Glomerular endothelial cell (primary cell): ENCODE measurements around the gene GPRIN3. TPM values are rescaled to one million over a fixed set of nuclear protein-coding genes. Genes with fewer than 3 reads are reported as not detected.
"Not testable (repeated sequence)": the region's sequence is repeated elsewhere in the genome, so short reads cannot be mapped to it uniquely, and the experiment has no call there.

Experiments used
- DNase-seq: peaks from one replicate; pipeline ENCODE4 v3.0.0-alpha.2; 2011; ENCODE audit warnings: low read depth, low spot score; ENCODE audit errors: extremely low read depth
- total RNA-seq: library from RNA; depleted of rRNA; stranded (reverse); fragments of >200 nt; gene quantifications from 2 replicates; pipeline ENCODE4 v1.2.3, GENCODE V29; 2015

Gene GPRIN3
- total RNA-seq, 1 donor from 2014 or later = 22.9 TPM

DNA sequence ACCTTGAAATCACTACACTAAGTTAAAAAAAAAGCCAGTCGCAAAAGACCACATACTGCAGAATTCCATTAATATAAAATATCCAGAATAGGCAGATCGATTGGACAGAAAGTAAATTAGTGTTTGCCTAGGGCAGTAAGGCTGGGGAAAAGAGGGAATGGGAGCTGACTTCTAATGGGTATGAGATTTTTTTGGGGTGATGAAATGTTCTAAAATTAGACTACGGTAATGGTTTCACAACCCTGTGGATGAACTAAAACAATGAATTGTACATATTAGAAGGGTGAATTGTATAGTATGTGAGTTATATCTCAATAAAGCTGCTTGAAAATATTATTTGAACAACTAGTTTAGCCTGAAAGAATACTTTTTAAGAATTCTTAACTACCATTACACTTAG, 6.7 kb upstream of the GPRIN3 start:
- DNase-seq = no peak

DNA sequence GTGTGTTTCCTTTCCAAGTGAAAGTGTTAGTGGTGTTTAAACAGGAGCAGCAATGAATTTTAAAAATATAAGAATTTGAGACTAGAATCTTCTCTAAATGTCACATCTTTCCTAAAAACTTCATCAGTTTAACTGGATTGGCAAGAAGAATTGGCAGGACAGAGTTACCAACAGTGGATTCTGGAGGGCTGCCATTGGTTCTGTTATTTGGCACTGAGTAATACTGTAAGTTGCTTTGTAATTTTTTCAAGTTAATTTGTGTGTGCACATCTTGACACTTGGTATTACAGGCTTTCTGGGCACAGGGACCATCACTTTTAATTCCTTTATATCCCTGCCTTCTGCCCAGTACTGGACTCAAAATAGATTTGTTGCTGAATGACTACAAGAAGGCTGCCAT, 4.5 kb upstream of the GPRIN3 start:
- DNase-seq = no peak

DNA sequence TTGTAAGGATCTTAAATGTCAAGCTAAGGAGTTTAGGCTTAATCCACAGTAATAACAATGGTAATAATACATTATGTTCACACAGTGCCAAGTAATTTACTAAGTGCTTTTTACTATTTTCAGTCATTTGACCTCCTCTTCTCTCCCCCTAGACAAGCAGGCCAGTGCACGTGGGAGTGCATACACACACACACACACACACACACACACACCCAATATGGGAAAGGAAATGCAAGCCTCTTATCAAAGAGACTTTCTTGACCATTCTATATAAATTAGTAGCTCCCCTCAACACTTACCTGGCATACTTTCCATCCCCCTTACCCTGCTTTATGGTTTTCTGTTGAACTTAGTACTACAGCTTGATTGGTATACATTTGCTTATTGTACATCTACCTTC, 3.8 kb upstream of the GPRIN3 start:
- DNase-seq = no peak

DNA sequence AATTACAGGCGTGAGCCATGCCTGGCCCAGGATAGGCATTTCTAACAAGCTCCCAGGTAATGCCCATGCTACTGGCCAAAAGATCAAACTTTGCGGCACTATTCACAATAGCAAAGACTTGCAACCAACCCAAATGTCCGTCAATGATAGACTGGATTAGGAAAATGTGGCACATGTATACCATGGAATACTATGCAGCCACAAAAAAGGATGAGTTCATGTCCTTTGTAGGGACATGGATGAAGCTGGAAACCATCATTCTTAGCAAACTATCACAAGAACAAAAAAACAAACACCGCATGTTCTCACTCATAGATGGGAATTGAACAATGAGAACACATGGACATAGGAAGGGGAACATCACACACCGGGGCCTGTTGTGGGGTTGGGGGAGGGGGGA, 1.6 kb upstream of the GPRIN3 start:
- DNase-seq = not testable (repeated sequence)

DNA sequence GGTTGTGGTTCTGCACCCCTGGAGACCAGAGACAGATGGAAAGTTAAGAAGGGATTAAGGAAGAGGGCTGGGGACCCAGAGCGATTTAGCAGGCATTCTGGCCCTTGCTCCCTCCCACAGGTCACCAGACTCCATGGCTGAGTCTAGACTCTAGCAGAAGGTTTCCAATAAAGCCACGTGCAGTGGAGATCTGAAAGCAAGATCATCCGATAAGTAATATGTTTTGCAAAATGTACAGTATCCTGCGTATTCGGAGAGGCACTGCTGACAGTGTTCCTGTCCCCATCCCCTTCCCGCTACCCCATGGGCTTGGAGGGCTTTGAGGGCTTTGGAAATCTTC, 531 bp upstream of the GPRIN3 start:
- no peak for DNase-seq

DNA sequence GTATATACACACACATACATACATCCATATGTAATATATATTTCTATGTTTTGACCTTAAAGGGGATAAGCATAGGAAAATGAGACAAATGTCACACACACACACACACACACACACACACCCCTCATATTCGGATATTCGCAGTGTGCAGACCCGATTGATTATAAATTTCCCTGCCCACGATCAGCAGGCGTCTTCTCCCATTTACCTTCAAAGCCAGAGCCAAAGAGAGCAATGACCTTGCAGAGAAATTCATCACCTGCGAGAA, 488 bp downstream of the GPRIN3 start:
- DNase-seq = no peak

DNA sequence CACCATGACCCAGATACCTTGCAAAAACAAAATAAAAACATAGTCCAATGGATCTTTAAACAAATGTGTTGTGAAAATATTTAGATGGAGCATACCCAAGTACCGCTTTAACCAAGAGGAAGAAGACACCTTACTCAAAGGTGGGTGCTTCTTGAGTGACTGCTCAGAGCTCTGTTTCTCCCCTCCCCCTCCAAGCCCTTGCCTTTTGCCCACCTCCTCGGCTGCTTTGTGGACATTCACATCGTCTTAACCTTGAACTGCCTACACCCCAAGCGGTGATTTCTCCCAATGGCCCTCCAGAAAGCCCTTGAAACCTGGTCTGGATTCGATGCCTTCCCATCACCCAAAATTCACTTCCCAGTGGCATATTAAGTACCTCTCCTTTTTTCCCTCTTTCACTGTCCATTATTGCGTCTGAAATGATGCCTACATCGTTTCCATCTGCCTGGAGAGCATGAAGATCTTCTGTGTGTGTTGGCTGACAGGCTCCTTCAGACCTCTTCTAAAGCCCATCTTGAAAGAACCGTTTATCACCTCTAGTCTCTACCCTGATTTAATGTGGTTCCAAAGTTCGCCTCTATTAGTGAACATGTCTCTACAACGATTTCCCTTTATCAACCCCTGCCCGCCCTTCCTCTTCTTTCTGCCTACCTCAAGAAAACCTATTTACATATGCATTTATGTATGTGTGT, 968 bp downstream of the GPRIN3 start:
- DNase-seq = no peak

DNA sequence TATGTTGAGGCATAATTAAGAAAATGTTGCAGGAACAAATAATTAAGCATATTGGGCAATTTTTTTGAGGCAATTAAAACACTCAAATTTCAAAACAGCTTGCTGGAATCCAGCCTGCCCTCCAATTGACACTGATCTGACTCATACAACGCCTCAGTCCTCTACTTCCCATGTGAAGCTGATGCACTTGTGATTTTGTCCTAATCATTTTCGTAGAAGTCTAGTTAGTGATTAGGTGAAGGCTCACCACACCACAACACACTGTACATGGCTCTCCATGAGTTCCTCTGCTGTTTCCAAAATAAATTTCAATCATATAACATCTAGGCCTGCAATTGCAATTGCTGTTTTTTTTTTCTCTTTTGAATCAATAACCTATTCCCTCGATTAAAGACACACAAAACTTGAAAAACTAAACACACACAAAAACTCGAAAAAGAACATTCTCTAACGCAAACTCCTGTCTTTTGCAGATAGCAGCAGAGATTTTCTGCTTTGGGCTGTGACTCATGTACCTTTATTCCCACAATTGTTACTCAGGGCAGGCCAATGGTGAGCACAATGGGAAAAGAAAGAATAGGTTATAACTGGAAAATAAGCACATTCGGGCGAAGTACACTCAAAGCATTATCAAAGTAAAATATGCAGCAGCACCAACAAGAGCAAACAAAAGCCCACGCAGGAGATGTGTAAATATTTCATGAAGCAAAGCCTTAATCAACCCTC, 1.7 kb downstream of the GPRIN3 start:
- no peak for DNase-seq

DNA sequence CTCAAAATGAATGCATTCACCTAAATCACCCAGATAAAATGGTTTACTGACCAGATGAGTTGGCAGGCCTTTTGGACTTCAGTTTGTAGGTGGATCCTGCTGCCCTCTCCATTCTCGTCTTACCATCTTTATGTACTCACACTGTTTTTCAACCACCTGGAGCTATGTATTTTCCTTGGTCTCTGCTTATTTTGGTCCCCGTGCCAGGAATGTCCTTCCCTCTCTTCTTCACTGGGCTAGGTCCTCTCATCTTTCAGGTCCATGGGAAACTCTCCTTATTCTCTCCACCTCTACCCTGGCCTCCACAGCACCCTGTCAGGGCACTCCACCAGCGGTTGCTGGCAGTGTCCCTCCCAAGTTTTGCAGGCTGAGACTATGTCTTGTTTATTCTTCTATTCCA, 2.6 kb downstream of the GPRIN3 start:
- DNase-seq = no peak

DNA sequence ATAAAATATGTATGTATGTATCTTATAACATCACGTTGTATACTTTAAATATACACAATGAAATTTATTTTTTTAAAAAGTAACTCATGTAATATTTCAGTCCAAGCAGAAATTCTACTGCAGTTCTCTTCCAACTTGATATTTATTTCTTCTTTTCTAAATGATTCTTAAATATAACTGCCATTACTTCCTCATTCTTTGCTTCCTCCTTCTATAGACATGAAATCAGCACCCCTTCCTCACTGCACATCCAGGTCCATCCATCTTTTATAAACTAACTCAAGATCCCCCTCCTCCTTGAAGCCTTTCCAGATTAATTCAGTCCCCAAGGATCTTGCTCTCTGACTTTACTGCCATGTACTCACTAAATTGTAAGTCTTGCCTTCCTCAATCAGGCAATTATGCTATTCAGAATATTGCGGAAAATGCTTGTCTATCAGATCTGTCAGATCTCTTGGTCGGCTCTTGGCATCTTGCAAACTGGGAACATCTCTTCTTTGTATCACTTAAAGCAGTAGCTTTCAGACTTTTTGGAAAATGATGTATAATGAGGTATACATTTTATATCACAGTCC, 3.7 kb downstream of the GPRIN3 start:
- no peak for DNase-seq

DNA sequence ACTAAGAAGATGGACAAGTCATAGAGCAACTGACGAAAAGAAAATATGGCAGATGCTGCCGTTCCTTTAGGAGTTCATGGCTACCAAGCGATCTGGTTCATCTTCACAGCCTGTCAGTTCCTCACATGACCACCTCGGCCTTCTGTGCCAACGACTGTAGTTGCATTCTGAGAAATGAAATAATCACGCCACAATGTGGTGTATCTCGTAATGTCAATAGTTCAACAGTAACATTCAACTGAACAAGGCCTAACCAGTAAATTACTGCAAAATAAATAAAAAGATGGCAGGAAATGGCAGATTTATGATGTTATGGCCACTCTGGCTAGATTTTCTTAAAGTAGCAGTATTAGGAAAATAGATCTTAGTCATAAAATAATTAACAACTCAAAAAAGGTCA, 4.4 kb downstream of the GPRIN3 start:
- no peak for DNase-seq

DNA sequence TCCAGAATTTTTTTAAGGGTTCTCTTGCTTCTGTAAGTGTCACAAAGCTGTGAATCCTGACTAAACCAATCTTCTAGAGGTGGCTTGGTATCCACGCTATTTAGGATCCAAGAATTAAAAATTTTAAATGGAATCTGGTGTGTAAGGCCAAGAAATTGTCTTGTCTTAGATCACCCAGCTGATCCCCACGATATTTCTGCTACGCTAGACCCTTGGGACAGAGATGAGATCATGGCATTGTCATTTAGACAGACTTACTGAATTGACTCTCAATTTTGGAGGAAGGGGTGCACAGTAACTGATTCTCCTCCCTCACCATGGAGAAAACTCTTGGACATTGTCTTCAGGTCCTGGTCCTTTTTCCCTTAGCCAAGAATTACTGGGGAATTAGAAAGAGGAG, 5.7 kb downstream of the GPRIN3 start:
- no peak for DNase-seq

DNA sequence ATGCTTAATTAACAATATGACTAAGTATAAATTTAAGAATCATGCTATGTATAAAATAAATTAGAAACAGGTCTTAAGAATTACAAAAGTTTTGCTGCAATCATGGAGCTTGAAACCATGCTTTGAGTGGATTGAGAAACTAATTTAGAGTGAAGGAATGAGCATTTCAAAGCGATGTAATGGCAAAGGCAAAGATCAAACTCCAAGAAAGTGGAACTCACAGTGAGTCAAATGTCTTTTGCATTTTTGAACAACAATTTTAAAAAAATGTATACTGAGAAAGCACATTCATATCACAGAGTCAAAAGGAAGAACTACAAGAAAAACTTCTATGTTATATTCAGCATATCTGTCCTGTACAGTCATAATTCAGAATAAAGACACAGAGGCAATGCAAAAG, 6.6 kb downstream of the GPRIN3 start:
- DNase-seq = no peak

DNA sequence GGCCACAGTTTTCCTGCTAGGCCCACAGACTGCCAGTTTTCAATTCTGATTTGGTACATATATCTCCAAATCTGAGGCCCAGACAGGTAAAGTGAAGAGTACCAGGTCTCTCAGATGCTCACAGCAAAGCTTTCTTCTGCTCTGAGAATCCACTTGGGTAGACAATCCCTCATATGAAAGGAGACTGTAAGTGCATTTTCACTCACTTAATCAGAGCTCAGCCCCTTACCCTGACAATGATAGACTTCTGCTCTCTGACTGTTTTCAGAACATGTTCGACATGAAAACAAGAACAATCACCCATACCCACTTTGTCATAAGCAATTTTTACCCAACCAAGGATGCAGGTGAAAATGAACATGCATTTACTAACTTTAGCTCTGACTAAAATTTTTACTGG, 7.1 kb downstream of the GPRIN3 start:
- no peak for DNase-seq

DNA sequence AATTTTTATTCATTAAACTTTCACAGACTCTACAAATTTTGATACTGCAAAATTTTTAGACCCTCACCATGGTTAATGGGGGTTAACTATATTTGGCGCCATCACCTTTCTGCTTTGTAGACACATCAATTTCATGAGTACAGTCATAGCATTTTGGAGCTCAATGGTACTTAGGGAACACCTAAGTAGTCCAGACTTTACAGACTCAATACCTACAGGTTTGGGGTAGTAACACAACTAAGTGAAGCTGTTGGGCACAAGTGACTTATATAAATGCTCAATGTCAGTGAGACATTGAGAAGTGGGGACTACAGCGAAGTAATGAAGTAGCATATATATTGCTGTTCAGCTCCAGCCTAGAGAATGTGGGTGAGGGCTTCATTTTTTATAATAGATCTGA, 7.5 kb downstream of the GPRIN3 start:
- no peak for DNase-seq

DNA sequence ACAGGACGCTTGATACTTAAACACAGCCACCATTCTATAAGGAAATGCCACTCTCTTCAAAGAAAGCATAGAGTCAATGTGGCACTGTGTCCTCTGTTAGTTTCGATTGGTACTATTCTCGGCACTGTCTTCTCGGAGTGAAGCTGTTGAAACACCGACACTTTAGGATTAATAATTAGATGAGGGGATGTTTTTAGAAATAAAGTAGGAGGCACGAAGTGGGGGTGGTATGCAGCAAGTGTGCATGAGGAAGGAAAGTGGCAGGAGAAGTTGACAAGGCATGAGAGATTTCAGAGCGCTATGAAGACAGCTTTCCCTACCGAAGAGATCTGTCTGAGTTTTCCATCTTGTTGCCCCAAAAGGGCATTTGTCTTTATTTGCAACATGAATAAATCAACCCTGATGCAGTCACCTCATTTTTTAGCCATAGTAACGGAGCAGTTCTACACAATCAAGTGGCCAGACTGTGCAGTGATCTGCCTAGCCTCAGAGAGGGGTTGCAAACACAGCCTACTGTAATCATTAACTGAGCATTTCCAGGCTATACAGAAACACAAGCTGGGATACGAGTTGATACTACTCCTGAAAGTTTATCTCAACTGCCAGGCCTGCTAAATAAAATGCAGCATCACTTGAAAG, 8.3 kb downstream of the GPRIN3 start:
- no peak for DNase-seq

DNA sequence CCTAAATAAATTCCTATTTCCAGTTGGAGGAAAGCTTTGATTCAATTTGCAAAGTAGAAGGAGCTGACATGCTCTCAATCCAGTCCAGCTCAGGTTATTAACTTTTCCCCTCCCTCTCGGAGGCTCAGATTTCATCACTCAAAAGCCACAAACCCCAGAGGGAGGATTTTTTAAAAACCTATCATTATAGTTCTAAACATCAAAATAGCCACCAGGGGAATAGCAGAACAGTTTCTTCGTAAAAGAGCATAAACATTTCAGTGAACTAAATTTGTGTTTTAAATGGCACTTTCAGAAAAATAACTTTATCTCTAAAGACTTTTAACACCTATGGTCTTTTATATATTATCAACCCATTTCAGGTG, 8.8 kb downstream of the GPRIN3 start:
- no peak for DNase-seq

DNA sequence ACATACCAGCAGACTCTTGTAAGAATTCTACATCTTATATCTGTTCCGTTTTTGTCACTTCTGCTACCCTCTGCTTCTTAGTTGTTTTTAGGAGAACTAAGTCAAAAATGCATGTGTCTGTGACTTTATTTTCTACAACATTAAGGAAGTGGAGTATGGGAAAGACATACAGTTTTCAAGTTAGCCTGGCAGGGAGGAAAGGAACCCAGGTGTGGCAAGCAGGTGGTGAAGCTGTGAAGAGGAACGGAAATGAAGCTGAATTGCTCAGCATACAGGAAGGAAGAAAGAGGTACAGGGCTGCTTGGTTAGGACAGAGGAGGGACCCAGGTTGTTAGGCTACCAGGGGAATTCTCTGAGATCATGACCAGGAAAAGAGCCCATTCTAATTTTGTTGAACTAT, 9.4 kb downstream of the GPRIN3 start:
- DNase-seq = no peak

DNA sequence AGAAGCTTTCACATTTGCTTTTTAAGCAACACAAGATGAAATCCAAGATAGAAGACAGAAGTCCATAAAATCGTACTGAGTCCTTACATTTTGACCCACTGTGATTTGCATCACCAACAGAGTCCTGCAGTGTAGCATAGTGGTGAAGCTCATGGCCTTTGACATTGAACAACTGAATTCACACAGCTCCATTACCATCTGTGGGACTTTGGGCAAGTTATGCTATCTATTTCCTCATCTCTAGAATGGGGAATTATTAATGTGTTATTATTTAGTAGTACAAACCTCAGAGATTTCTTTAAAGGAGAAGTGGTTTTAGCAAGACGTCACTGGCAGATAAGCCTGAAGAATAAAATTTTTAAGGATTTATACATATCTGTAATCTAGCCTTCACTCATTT, 10.7 kb downstream of the GPRIN3 start:
- DNase-seq = no peak

DNA sequence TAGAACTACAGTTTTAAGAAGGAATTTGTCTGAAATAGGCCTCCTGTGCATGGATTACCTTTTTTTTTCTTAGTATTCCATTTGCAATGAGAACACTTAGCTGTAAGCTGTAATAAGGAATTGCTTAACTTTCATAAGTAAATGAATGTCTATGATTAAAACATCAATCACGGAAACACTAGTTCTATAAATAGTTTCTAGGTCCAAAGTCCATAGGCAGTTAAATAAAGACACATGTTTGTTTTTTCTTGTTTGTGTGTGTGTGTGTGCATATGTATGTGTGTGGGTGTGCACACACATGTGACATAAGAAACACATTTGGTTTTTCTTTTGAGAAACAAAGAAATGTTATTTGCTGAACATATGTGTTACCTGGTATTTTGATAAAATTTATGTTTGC, 11.2 kb downstream of the GPRIN3 start:
- no peak for DNase-seq

DNA sequence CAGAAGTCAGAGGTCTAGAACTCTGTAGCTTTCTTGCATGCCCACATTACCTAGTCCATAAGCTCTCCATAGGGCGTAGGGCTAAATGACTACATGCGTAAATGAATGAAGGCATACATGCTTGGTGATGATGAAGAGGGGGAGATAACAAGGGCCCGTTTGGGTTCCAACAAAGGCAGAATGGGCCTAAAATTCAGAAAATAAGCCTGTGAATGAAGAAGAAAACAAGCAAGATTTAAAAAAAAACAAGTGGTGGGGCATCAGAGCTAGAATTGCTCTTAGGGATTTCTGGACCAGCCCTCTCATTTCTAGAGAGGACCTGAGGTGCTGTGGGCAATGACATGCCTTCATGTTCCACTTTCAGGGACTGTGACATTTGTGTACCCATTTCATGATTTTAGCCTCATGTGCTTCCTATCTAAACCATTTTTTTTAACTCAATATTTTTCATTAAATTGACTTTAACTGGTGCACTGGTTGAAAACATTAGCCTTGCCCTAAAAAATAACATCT, 12.1 kb downstream of the GPRIN3 start:
- no peak for DNase-seq
